Endothelial cell (in vitro differentiated cells): ENCODE results near the gene ARHGAP19. TPM values are rescaled to one million over a fixed set of nuclear protein-coding genes. Genes with fewer than 3 reads are reported as not detected.

Source experiments
- DNase-seq: peaks from one replicate; pipeline ENCODE4 v3.0.0; 2021; ENCODE audit warnings: low spot score
- H3K27ac Mint-ChIP-seq: one replicate; pipeline ENCODE4 v1.8.0; 2021; ENCODE audit warnings: mixed read lengths, inconsistent platforms; ENCODE audit not compliant: unreplicated experiment
- H3K27me3 Mint-ChIP-seq: one replicate; pipeline ENCODE4 v1.8.0; 2021; ENCODE audit warnings: mild to moderate bottlenecking, moderate library complexity, mixed read lengths, inconsistent platforms; ENCODE audit not compliant: unreplicated experiment
- H3K36me3 Mint-ChIP-seq: one replicate; pipeline ENCODE4 v1.8.0; 2021; ENCODE audit warnings: mild to moderate bottlenecking, low read depth, mixed read lengths, inconsistent platforms; ENCODE audit not compliant: unreplicated experiment
- H3K4me1 Mint-ChIP-seq: one replicate; pipeline ENCODE4 v1.8.0; 2021; ENCODE audit warnings: mild to moderate bottlenecking, mixed read lengths, inconsistent platforms; ENCODE audit not compliant: unreplicated experiment
- H3K4me3 Mint-ChIP-seq: one replicate; pipeline ENCODE4 v1.8.0; 2021; ENCODE audit warnings: mild to moderate bottlenecking, mixed read lengths, inconsistent platforms; ENCODE audit not compliant: unreplicated experiment
- H3K9me3 Mint-ChIP-seq: one replicate; pipeline ENCODE4 v1.8.0; 2021; ENCODE audit warnings: mixed read lengths, inconsistent platforms; ENCODE audit not compliant: unreplicated experiment
- CTCF ChIP-seq: fragments of 200-600 bp; sonication (generic); IDR thresholded peaks from one replicate; pipeline ENCODE4 v1.5.0; 2021; ENCODE audit warnings: antibody characterized with exemption; ENCODE audit not compliant: unreplicated experiment
- total RNA-seq: library from RNA; stranded (reverse); fragmentation: NEBNext Ultra II Directional; extraction: Animal tissue kit (Norgen Biotek cat#: 25700); gene quantifications from one replicate; pipeline ENCODE4 v1.2.1, GENCODE V29; 2021; ENCODE audit not compliant: unreplicated experiment

Gene ARHGAP19
- total RNA-seq, 1 donor from 2014 or later = 19.8 TPM

- Mint-ChIP-seq H3K4me1 (no peaks in the 10 kb centered on the region), H3K4me3 (no peak overlapping the region), H3K27ac (no peak overlapping the region), H3K9me3 (no peaks in the 10 kb centered on the region), H3K36me3 (peaks cover 10% of the 10 kb centered on the region), H3K27me3 (no peaks in the 10 kb centered on the region)
- TF ChIP-seq CTCF = no peak
- DNase-seq = no peak
Measured at GRCh38 chr10:97261656-97262055, 30.8 kb downstream of the ARHGAP19 start.

- no peak for TF ChIP-seq CTCF
- H3K4me3 Mint-ChIP-seq = no peak overlapping the region
Measured at GRCh38 chr10:97261183-97261582, 31.3 kb downstream of the ARHGAP19 start.

GRCh38 chr10:97259119-97259518 is 33.3 kb downstream of the ARHGAP19 start:
- no peak for DNase-seq
- Mint-ChIP-seq H3K27ac (no peak overlapping the region), H3K27me3 (no peaks in the 10 kb centered on the region), H3K36me3 (peaks cover 9% of the 10 kb centered on the region), H3K9me3 (no peaks in the 10 kb centered on the region), H3K4me1 (no peaks in the 10 kb centered on the region), H3K4me3 (no peak overlapping the region)
- no peak for TF ChIP-seq CTCF

More at GRCh38 chr10:97261183-97261582, 31.3 kb downstream of the ARHGAP19 start:
- no peaks in the 10 kb centered on the region for H3K27me3 Mint-ChIP-seq
- H3K36me3 Mint-ChIP-seq = peaks cover 6% of the 10 kb centered on the region
- no peaks in the 10 kb centered on the region for H3K9me3 Mint-ChIP-seq
- no peak for DNase-seq
- H3K4me1 Mint-ChIP-seq = no peaks in the 10 kb centered on the region
- H3K27ac Mint-ChIP-seq = no peak overlapping the region

- Mint-ChIP-seq H3K27ac (no peak overlapping the region), H3K27me3 (no peaks in the 10 kb centered on the region), H3K4me3 (no peak overlapping the region), H3K9me3 (no peaks in the 10 kb centered on the region), H3K36me3 (peaks cover 9% of the 10 kb centered on the region), H3K4me1 (no peaks in the 10 kb centered on the region)
- DNase-seq = no peak
- TF ChIP-seq CTCF = no peak
Measured at GRCh38 chr10:97256356-97256755, 36.1 kb downstream of the ARHGAP19 start.

GRCh38 chr10:97255512-97256293 is 36.7 kb downstream of the ARHGAP19 start:
- Mint-ChIP-seq H3K27ac (no peak overlapping the region), H3K9me3 (no peaks in the 10 kb centered on the region), H3K4me1 (no peaks in the 10 kb centered on the region), H3K36me3 (peaks cover 9% of the 10 kb centered on the region), H3K4me3 (no peak overlapping the region), H3K27me3 (peaks cover 2% of the 10 kb centered on the region)
- TF ChIP-seq CTCF = no peak
- DNase-seq = no peak
